H9 (cell line): ENCODE results near the gene PNKD. TPM values are rescaled to one million over a fixed set of nuclear protein-coding genes. Genes with fewer than 3 reads are reported as not detected.

Experiments used
- DNase-seq: peaks from one replicate; pipeline ENCODE4 v3.0.0-alpha.2; 2017
- H2AFZ ChIP-seq: one replicate; pipeline ENCODE4 v1.6.1; 2013; ENCODE audit warnings: mild to moderate bottlenecking, low read length, control low read depth, moderate library complexity
- H2AK5ac ChIP-seq: 2 replicates; pipeline ENCODE4 v1.6.1; 2013; ENCODE audit warnings: low read length, control low read depth, mixed read lengths; ENCODE audit not compliant: insufficient read length
- H2BK120ac ChIP-seq: one replicate; pipeline ENCODE4 v1.6.1; 2013; ENCODE audit warnings: low read depth, mild to moderate bottlenecking, low read length, control low read depth, inconsistent platforms; ENCODE audit not compliant: poor library complexity, severe bottlenecking
- H2BK12ac ChIP-seq: 2 replicates; pipeline ENCODE4 v1.6.1; 2013; ENCODE audit warnings: low read length, control low read depth, mixed read lengths, low read depth; ENCODE audit not compliant: insufficient read length
- H2BK15ac ChIP-seq: 2 replicates; pipeline ENCODE4 v1.6.1; 2013; ENCODE audit warnings: low read depth, low read length, control low read depth
- H2BK20ac ChIP-seq: one replicate; pipeline ENCODE4 v1.6.1; 2013; ENCODE audit warnings: low read depth, mild to moderate bottlenecking, low read length, control low read depth, inconsistent platforms; ENCODE audit not compliant: poor library complexity, severe bottlenecking
- H2BK5ac ChIP-seq: 2 replicates; pipeline ENCODE4 v1.6.1; 2013; ENCODE audit warnings: low read length, control low read depth, mixed read lengths; ENCODE audit not compliant: insufficient read length
- H3K14ac ChIP-seq: 2 replicates; pipeline ENCODE4 v1.6.1; 2013; ENCODE audit warnings: low read length, control low read depth; ENCODE audit not compliant: insufficient read depth
- H3K18ac ChIP-seq: 2 replicates; pipeline ENCODE4 v1.6.1; 2013; ENCODE audit warnings: low read depth, mild to moderate bottlenecking, mixed read lengths, low read length, control low read depth; ENCODE audit not compliant: insufficient read length
- H3K23ac ChIP-seq: 2 replicates; pipeline ENCODE4 v1.6.1; 2013; ENCODE audit warnings: low read length, control low read depth, mixed read lengths, low read depth; ENCODE audit not compliant: insufficient read length
- H3K23me2 ChIP-seq: 2 replicates; pipeline ENCODE4 v1.6.1; 2013; ENCODE audit warnings: low read depth, mild to moderate bottlenecking, mixed read lengths, low read length, control low read depth; ENCODE audit not compliant: insufficient read length, poor library complexity, severe bottlenecking
- H3K27ac ChIP-seq: 2 replicates; pipeline ENCODE4 v1.5.1; 2013; ENCODE audit warnings: low read length, control low read depth, mixed read lengths, low read depth; ENCODE audit not compliant: insufficient read length
- H3K27me3 ChIP-seq: 2 replicates; pipeline ENCODE4 v1.6.1; 2013; ENCODE audit warnings: low read length, control low read depth, inconsistent platforms; ENCODE audit not compliant: insufficient read depth
- H3K4ac ChIP-seq: 2 replicates; pipeline ENCODE4 v1.6.1; 2013; ENCODE audit warnings: low read depth, mild to moderate bottlenecking, control low read depth, inconsistent platforms, low read length, moderate library complexity
- H3K4me1 ChIP-seq: 2 replicates; pipeline ENCODE4 v1.6.1; 2013; ENCODE audit warnings: low read length, control low read depth, inconsistent platforms; ENCODE audit not compliant: insufficient read depth
- H3K4me2 ChIP-seq: 2 replicates; pipeline ENCODE4 v1.6.1; 2013; ENCODE audit warnings: low read length, control low read depth, mixed read lengths; ENCODE audit not compliant: insufficient read length, insufficient read depth
- H3K56ac ChIP-seq: 2 replicates; pipeline ENCODE4 v1.6.1; 2013; ENCODE audit warnings: low read depth, mild to moderate bottlenecking, mixed read lengths, low read length, control low read depth; ENCODE audit not compliant: insufficient read length
- H3K79me1 ChIP-seq: 2 replicates; pipeline ENCODE4 v1.6.1; 2013; ENCODE audit warnings: low read depth, mild to moderate bottlenecking, moderate library complexity, low read length, control low read depth, inconsistent platforms; ENCODE audit not compliant: insufficient read depth, poor library complexity, severe bottlenecking
- H3K79me2 ChIP-seq: 2 replicates; pipeline ENCODE4 v1.6.1; 2013; ENCODE audit warnings: low read length, control low read depth, inconsistent platforms; ENCODE audit not compliant: insufficient read depth
- H3K9ac ChIP-seq: 2 replicates; pipeline ENCODE4 v1.6.1; 2013; ENCODE audit warnings: low read length, control low read depth, mixed read lengths; ENCODE audit not compliant: insufficient read length; ENCODE audit errors: extremely low read depth
- H3K9me3 ChIP-seq: one replicate; pipeline ENCODE4 v1.6.1; 2013; ENCODE audit warnings: low read depth, low read length, inconsistent platforms; ENCODE audit not compliant: control insufficient read depth
- H3T11ph ChIP-seq: one replicate; pipeline ENCODE4 v1.6.1; 2013; ENCODE audit warnings: mild to moderate bottlenecking, low read length, control low read depth, inconsistent platforms
- H4K20me1 ChIP-seq: one replicate; pipeline ENCODE4 v1.6.1; 2013; ENCODE audit not compliant: control insufficient read depth, insufficient read length, insufficient read depth
- H4K5ac ChIP-seq: 2 replicates; pipeline ENCODE4 v1.6.1; 2013; ENCODE audit warnings: low read depth, mild to moderate bottlenecking, mixed read lengths, low read length, control low read depth; ENCODE audit not compliant: insufficient read length
- H4K8ac ChIP-seq: replicated peaks from 2 replicates; pipeline ENCODE4 v1.6.1; 2013; ENCODE audit warnings: low read length, control low read depth, mixed read lengths, low read depth; ENCODE audit not compliant: insufficient read length
- H4K91ac ChIP-seq: 2 replicates; pipeline ENCODE4 v1.6.1; 2013; ENCODE audit warnings: low read depth, mild to moderate bottlenecking, moderate library complexity, mixed read lengths, low read length, control low read depth; ENCODE audit not compliant: insufficient read length
- H3K27ac Mint-ChIP-seq, 3 experiments: 2 replicates in 2 of 3; 3 replicates in 1 of 3; pipeline ENCODE4 v1.8.0; 2020 to 2021; ENCODE audit warnings: mixed read lengths in 3 of 3, mild to moderate bottlenecking in 1 of 3, moderate library complexity in 1 of 3
- H3K27me3 Mint-ChIP-seq: 2 replicates; pipeline ENCODE4 v1.8.0; 2021; ENCODE audit warnings: low read depth, mild to moderate bottlenecking, moderate library complexity, mixed read lengths
- H3K36me3 Mint-ChIP-seq, 3 experiments: 2 replicates in 2 of 3; 3 replicates in 1 of 3; pipeline ENCODE4 v1.8.0; 2020 to 2021; ENCODE audit warnings: low read depth in 3 of 3, mixed read lengths in 3 of 3; ENCODE audit not compliant: insufficient read depth in 1 of 3
- H3K4me1 Mint-ChIP-seq, 2 experiments: 2 replicates each; pipeline ENCODE4 v1.8.0; 2020; ENCODE audit warnings: mixed read lengths in 2 of 2
- H3K4me3 Mint-ChIP-seq, 2 experiments: 2 replicates in 1 of 2; 3 replicates in 1 of 2; pipeline ENCODE4 v1.8.0; 2020 to 2021; ENCODE audit warnings: mild to moderate bottlenecking in 2 of 2, mixed read lengths in 2 of 2, moderate library complexity in 1 of 2
- H3K9me3 Mint-ChIP-seq, 2 experiments: 2 replicates in 1 of 2; 3 replicates in 1 of 2; pipeline ENCODE4 v1.8.0; 2020; ENCODE audit warnings: mild to moderate bottlenecking in 2 of 2, mixed read lengths in 2 of 2, moderate library complexity in 1 of 2
- CTCF ChIP-seq: fragments of 200-600 bp; sonication (generic); conservative IDR thresholded peaks from 3 replicates; pipeline ENCODE4 v1.8.0; 2021; ENCODE audit warnings: antibody characterized with exemption, mild to moderate bottlenecking
- WGBS: extraction: QIAGEN DNeasy Blood & Tissue Kit; methylation state at CpG from one replicate; pipeline ENCODE4 v1.1.7; 2013; ENCODE audit warnings: missing lambda C conversion rate, low lambda C conversion rate, mixed read lengths; ENCODE audit not compliant: insufficient read length; ENCODE audit errors: extremely low coverage; 5-methylcytosine and 5-hydroxymethylcytosine counted together
- total RNA-seq: library from RNA; stranded (reverse); gene quantifications from 2 replicates; pipeline ENCODE4 v1.2.1, GENCODE V29; 2021

PNKD gene
- total RNA-seq, 1 experiment from 2014 or later = 31.6 TPM

- TF ChIP-seq CTCF = no peak
- Histone ChIP-seq H3K4me1 (peaks cover 3% of the 10 kb centered on the region; the same call in 1 of the 2 replicates), H3K9ac (no peak overlapping the region), H4K91ac (no peak overlapping the region), H3K23me2 (no peaks in the 10 kb centered on the region), H3K4me2 (no peak overlapping the region), H4K20me1 (no peaks in the 10 kb centered on the region), H3K27me3 (no peaks in the 10 kb centered on the region), H3K79me1 (no peaks in the 10 kb centered on the region), H2BK20ac (no peak overlapping the region), H2BK12ac (no peak overlapping the region), H3K79me2 (no peaks in the 10 kb centered on the region), H2BK5ac (no peak overlapping the region), H3K9me3 (no peaks in the 10 kb centered on the region), H2BK15ac (no peak overlapping the region), H3K23ac (no peak overlapping the region), H2BK120ac (no peak overlapping the region), H4K8ac (no peak overlapping the region), H3T11ph (no peak overlapping the region), H3K18ac (no peak overlapping the region), H3K56ac (no peak overlapping the region), H2AK5ac (no peak overlapping the region), H3K4ac (no peak overlapping the region), H3K27ac (no peak overlapping the region), H3K14ac (no peak overlapping the region), H4K5ac (no peak overlapping the region), H2AFZ (no peak overlapping the region)
- Mint-ChIP-seq H3K4me1 (peaks cover 16% of the 10 kb centered on the region in 2 experiments), H3K9me3 (no peaks in the 10 kb centered on the region; a peak in 1 of 5 replicates), H3K4me3 (no peak overlapping the region), H3K27me3 (no peaks in the 10 kb centered on the region), H3K27ac (peak overlapping the region in 1 of 3 experiments; percentile 77; a peak in 1 of 7 replicates), H3K36me3 (peaks cover 2 to 15% (median 14%) of the 10 kb centered on the region in 3 experiments; a peak in 6 of 7 replicates)
- WGBS = no CpG with 5 or more reads among the region's 16 CpGs
- DNase-seq = no peak
These were observed 13.9 kb downstream of the PNKD start for GRCh38 chr2:218284106-218284811.
